ENCODE results near the gene SSH3. TPM values are rescaled to one million over a fixed set of nuclear protein-coding genes. Genes with fewer than 3 reads are reported as not detected.

The SSH3 gene
- total RNA-seq, 1 donor from 2014 or later, result 5.1 TPM

- ATAC-seq (ENCODE audit: low read depth) (no peak), DNase-seq (no peak)
- Mint-ChIP-seq H3K36me3 (ENCODE audit: low read depth) (no peaks in the 10 kb centered on the region), H3K4me1 (peaks cover 11% of the 10 kb centered on the region), H3K4me3 (no peak overlapping the region), H3K27ac (no peak overlapping the region), H3K27me3 (no peaks in the 10 kb centered on the region), H3K9me3 (no peaks in the 10 kb centered on the region)
- TF ChIP-seq CTCF (IDR thresholded peaks at IDR 0.05), result no peak
- POLR2A ChIA-PET, result no interaction called here
- intact Hi-C loops (cut with micrococcal nuclease), result no loop called here
- CTCF ChIA-PET, result interaction anchor here (1.8 kb wide), 1 partner anchor 21 kb away, joined by 4 read pairs; the partner anchor contains the start of gene ANKRD13D
Measured at GRCh38 chr11:67309661-67310061, 6.3 kb downstream of the SSH3 start.

GRCh38 chr11:67310246-67311050 is 7.1 kb downstream of the SSH3 start:
- Mint-ChIP-seq H3K27ac (no peak overlapping the region), H3K4me1 (peaks cover 11% of the 10 kb centered on the region), H3K27me3 (no peaks in the 10 kb centered on the region), H3K36me3 (ENCODE audit: low read depth) (no peaks in the 10 kb centered on the region), H3K9me3 (no peaks in the 10 kb centered on the region), H3K4me3 (no peak overlapping the region)
- no peak for DNase-seq
- POLR2A ChIA-PET, result no interaction called here
- ATAC-seq (ENCODE audit: low read depth), result no peak
- intact Hi-C loops (cut with micrococcal nuclease), result no loop called here
- no peak for TF ChIP-seq CTCF (IDR thresholded peaks at IDR 0.05)
- CTCF ChIA-PET, result interaction anchor here (1.8 kb wide), 1 partner anchor 22 kb away, joined by 4 read pairs; the partner anchor contains the start of gene ANKRD13D

GRCh38 chr11:67311051-67311555 is 7.8 kb downstream of the SSH3 start:
- no peaks in the 10 kb centered on the region for H3K36me3 Mint-ChIP-seq (ENCODE audit: low read depth)
- ATAC-seq (ENCODE audit: low read depth) (no peak), DNase-seq (no peak)
- ChIA-PET POLR2A (no interaction called here), CTCF (no interaction called here)
- peaks cover 11% of the 10 kb centered on the region for H3K4me1 Mint-ChIP-seq
- TF ChIP-seq CTCF (IDR thresholded peaks at IDR 0.05), result no peak
- H3K4me3 Mint-ChIP-seq, result no peak overlapping the region
- intact Hi-C loops (cut with micrococcal nuclease), result no loop called here
- no peaks in the 10 kb centered on the region for H3K9me3 Mint-ChIP-seq
- H3K27me3 Mint-ChIP-seq, result no peaks in the 10 kb centered on the region
- no peak overlapping the region for H3K27ac Mint-ChIP-seq

DNA sequence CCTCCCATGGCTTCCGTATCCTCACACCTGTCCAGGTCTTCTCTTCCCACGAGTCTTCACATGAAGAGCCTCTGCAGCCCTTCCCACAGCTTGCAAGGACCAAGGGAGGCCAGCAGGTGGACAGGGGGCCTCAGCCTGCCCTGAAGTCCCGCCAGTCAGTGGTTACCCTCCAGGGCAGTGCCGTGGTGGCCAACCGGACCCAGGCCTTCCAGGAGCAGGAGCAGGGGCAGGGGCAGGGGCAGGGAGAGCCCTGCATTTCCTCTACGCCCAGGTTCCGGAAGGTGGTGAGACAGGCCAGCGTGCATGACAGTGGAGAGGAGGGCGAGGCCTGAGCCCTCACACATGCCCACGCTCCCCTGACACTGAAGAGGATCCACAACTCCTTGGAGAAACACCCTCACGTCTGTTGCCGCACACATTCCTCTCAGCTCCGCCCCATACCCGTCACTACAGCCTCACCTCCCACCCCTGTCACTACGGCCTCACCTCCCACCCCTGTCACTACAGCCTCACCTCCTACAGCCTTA is 8.3 kb downstream of the SSH3 start:
- Mint-ChIP-seq H3K4me1 (peaks cover 11% of the 10 kb centered on the region), H3K4me3 (no peak overlapping the region), H3K27ac (no peak overlapping the region), H3K27me3 (no peaks in the 10 kb centered on the region), H3K9me3 (no peaks in the 10 kb centered on the region), H3K36me3 (ENCODE audit: low read depth) (no peaks in the 10 kb centered on the region)
- no peak for DNase-seq
- no peak for TF ChIP-seq CTCF (IDR thresholded peaks at IDR 0.05)
- CTCF ChIA-PET, result no interaction called here
- POLR2A ChIA-PET, result no interaction called here
- intact Hi-C loops (cut with micrococcal nuclease), result no loop called here
- no peak for ATAC-seq (ENCODE audit: low read depth)

Data from activated B cell treated with CpG ODN at 0.5 μM for 24 hours (primary cell).